ENCODE data around the gene OPN1LW.

GRCh38 chrX:154113729-154114128 is 30.3 kb upstream of the OPN1LW start:
- TF ChIP-seq TAF1 (IDR thresholded peaks at IDR 0.05; ENCODE audit: borderline replicate concordance, insufficient read depth, low read length) (no peak), POLR2AphosphoS5 (IDR thresholded peaks at IDR 0.05; ENCODE audit: low read depth, low read length) (no peak), SIN3A (IDR thresholded peaks at IDR 0.05; ENCODE audit: borderline replicate concordance, insufficient read depth, low read length) (no peak), REST (IDR thresholded peaks at IDR 0.05; ENCODE audit: insufficient read depth in 1 of 2, low read depth in 2 of 2, low read length in 2 of 2) (no peak), FOXP2 (optimal IDR thresholded peaks at IDR 0.05; ENCODE audit: borderline replicate concordance, extremely low read depth, extremely low read length, insufficient read depth) (no peak)

Measured in PFSK-1 (cell line).